A549 treated with ZK216348 at 1 μM for 4 hours (cell line): ENCODE data around the gene CPHXL2. TPM values are rescaled to one million over a fixed set of nuclear protein-coding genes. Genes with fewer than 3 reads are reported as not detected.

Experiments
- total RNA-seq: library from RNA; stranded (reverse); fragments of 200-300 nt; extraction: Qiagen RNA extraction; gene quantifications from 5 replicates; pipeline ENCODE4 v1.2.3, GENCODE V29; 2022; ENCODE audit warnings: low read depth

CPHXL2 gene
- total RNA-seq, result not detected in 5 replicates

DNA sequence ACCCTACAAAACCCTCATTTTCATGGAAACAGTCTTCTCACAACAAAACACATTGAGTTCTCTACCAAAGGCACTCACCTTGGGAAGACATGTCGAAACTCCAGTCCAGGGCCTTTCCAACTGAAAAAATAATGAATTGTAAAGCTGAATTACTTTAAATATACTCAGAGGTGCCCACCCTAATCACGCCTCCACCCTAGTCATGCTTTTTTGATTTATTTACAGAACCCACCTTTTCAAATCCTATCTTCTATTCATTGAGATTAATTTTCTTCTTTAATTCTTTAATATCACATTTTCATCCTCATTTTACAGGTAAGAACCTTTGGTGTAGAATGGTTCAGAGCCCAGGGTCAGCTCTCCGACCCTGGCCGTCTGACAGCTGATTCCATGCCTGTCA lies at the start of gene CPHXL2:
TSS of gene CPHXL2 (minus strand) at position 101 of the 400 bp plus-strand sequence. CDS start at position 91, 10 bp downstream.

DNA sequence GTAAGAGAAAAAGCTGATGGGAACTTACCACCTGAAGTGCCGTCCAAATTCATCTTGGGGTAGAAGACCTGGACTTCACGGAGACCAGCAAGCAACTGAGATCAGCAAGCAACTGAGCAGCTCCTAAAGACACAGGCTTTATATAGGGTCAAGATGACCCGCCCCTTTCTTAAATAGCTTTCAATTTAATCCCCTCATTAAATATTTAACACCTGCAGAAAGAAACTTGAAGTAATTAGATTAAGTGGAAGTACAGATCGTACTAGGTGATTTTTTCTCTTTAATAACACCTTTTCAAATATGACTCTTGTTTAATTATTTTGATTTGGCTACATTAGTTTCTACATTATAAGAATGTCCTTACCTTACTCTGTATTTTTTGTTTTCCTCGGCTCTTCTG lies 49.6 kb upstream of the CPHXL2 start, which contains the start of gene CPHXL:
TSS of gene CPHXL (minus strand) at position 101 of the 400 bp plus-strand sequence. CDS start at position 53, 48 bp downstream.

DNA sequence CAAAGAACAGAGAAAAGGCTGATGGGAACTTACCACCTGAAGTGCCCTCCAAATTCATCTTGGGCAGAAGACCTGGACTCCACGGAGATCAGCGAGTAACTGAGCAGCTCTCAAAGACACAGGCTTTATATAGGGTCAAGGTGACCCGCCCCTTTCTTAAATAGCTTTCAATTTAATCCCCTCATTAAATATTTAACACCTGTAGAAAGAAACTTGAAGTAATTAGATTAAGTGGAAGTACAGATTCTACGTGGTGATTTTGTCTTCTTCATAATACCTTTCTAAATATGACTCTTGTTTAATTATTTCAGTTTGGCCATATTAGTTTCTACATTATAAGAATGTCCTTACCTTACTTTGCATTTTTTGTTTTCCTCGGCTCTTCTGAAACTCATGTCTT lies 24.6 kb upstream of the CPHXL2 start, which contains the start of gene DUXB:
TSS of gene DUXB (minus strand) at position 101 of the 400 bp plus-strand sequence. CDS start at position 58, 43 bp downstream.

DNA sequence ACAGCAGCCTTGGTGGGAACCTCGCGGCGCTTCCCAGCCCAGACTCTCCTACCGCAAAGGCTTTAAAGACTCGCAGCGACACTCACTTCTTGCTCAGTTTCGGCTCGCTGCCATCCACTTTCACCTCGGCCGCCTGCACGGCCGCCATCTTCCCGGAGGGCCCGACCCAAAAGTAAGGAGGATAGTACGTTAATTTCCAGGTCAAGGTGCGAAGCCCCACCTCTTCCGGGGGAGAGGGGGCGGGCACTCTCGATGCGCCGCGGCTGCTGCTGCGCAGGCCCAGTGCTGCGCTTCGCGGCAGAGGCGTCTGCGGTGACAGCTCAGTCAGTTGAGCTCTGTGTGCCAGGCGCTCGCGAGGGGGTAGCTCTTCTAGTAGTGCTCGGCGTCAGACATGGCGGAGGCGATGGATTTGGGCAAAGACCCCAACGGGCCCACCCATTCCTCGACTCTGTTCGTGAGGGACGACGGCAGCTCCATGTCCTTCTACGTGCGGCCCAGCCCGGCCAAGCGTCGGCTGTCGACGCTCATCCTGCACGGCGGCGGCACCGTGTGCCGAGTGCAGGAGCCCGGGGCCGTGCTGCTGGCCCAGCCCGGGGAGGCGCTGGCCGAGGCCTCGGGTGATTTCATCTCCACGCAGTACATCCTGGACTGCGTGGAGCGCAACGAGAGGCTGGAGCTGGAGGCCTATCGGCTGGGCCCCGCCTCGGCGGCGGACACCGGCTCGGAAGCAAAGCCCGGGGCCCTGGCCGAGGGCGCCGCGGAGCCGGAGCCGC lies 29.1 kb downstream of the CPHXL2 start, which contains the start of the genes KARS1 and TERF2IP:
TSS of gene KARS1 (minus strand) at position 174 of the 773 bp plus-strand sequence. CDS start at position 148, 26 bp downstream.
TSS of gene TERF2IP (plus strand) at position 282 of the 773 bp plus-strand sequence. CDS start at position 392, 110 bp downstream.

DNA sequence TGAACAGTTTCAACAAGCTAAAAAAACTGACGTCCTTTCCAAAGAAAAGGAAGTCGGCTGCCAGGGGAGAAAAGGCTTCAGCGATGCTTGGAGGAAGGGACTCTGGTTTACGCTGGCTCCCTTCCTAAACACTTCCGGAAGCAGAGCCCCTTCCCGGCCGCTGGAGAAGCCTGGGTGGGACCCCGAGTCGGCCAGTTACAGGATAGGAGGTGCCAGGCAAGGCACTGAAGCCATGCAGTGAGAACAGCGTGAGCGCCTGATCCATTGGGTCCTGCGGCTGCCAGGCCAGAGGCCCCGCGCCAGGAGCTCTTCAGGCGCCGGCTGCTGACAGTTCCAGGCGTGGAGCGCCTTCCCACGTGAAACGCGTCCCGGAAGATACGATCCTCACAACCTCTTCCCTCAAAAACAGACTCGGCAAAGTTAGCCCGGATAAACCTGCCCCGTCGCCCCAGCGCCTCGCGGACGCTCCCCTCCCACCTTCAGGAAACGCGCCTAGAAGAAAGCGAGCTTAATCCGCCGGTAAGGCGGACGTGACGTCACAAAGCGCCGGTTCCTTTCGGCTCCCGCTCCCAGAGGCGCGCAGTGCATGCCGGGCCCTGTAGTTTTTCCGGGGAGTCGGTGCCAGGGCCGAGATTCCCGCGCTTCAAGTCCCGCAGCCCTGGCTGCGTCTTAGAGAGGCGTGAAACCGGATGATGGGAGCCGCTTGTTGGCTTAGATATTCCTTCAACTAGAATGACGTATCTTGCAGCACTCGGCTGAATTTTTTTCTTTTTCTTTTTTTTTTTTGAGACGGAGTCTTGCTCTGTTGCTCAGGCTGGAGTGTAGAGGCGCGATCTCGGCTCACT lies 53.8 kb downstream of the CPHXL2 start, which contains the start of gene ADAT1:
TSS of gene ADAT1 (minus strand) at position 521 of the 845 bp plus-strand sequence. CDS start 2,482 bp downstream, outside the sequence.

Other genes with a start within 250 kb of the CPHXL2 start
- 55.6 to 88.5 TPM (median 63.8 TPM) in 5 replicates for gene CFDP1, start 243.5 kb downstream of the CPHXL2 start, total RNA-seq
- 10.7 to 17.8 TPM (median 14.9 TPM) in 5 replicates for gene TMEM170A, start 212.3 kb downstream of the CPHXL2 start, total RNA-seq
- gene CHST6, start 181.6 kb downstream of the CPHXL2 start, total RNA-seq, result 0.13 to 0.22 TPM (median 0.15 TPM) in 4 of 5 replicates, not detected in the other
- 0.08 TPM in 1 of 5 replicates, not detected in the others for gene CHST5, start 140.9 kb downstream of the CPHXL2 start, total RNA-seq
- gene TMEM231, start 120.8 kb downstream of the CPHXL2 start, total RNA-seq, result 7.1 to 10.3 TPM (median 8.8 TPM) in 5 replicates
- gene GABARAPL2, start 110.6 kb downstream of the CPHXL2 start, total RNA-seq, result 78.4 to 100 TPM (median 93.8 TPM) in 5 replicates
- gene ADAT1, start 53.7 kb downstream of the CPHXL2 start, total RNA-seq, result 25.9 to 39.9 TPM (median 38.3 TPM) in 5 replicates
- gene KARS1, start 29.3 kb downstream of the CPHXL2 start, total RNA-seq, result 158 to 171 TPM (median 168 TPM) in 5 replicates
- gene TERF2IP, start 29.2 kb downstream of the CPHXL2 start, total RNA-seq, result 42.2 to 49.4 TPM (median 44.0 TPM) in 5 replicates
- not detected in 5 replicates for gene DUXB, start 24.5 kb upstream of the CPHXL2 start, total RNA-seq
- not detected in 5 replicates for gene CPHXL, start 49.5 kb upstream of the CPHXL2 start, total RNA-seq